Endothelial cell of umbilical vein (primary cell): ENCODE data around the gene OAS2.
A peak's percentile ranks its signal among the peaks of the same experiment; 100 is the strongest.

Experiments used
- EZH2 ChIP-seq: IDR thresholded peaks from 2 replicates; pipeline ENCODE4 v1.6.1; 2012; ENCODE audit warnings: borderline replicate concordance, low read depth, mild to moderate bottlenecking, moderate library complexity, low read length, inconsistent platforms; ENCODE audit not compliant: severe bottlenecking
- FOS ChIP-seq: IDR thresholded peaks from 2 replicates; pipeline ENCODE4 v1.6.1; 2011; ENCODE audit warnings: mild to moderate bottlenecking, low read length, moderate library complexity, borderline replicate concordance; ENCODE audit not compliant: insufficient read depth
- JUN ChIP-seq: IDR thresholded peaks from 2 replicates; pipeline ENCODE4 v1.6.1; 2011; ENCODE audit warnings: borderline replicate concordance, low read depth; ENCODE audit not compliant: insufficient read length, insufficient read depth
- MYC ChIP-seq: IDR thresholded peaks from one replicate; pipeline ENCODE4 v1.6.1; 2011; ENCODE audit warnings: mild to moderate bottlenecking, low read depth, low read length
- POLR2A ChIP-seq: IDR thresholded peaks from 2 replicates; pipeline ENCODE4 v1.6.1; 2012; ENCODE audit warnings: low read depth, mild to moderate bottlenecking, control low read depth, low read length
- POLR2AphosphoS5 ChIP-seq: IDR thresholded peaks from 2 replicates; pipeline ENCODE4 v1.6.1; 2012; ENCODE audit warnings: low read depth, mild to moderate bottlenecking, control low read depth, low read length, moderate library complexity; ENCODE audit not compliant: insufficient read depth
- TF ChIP-seq, protein P1 (sequence below), 2 donors: IDR thresholded peaks; 1 replicate in 1 of 2; 2 replicates in 1 of 2; pipeline ENCODE4 v1.5.1; 2011; ENCODE audit warnings: low read length in 2 of 2, mild to moderate bottlenecking in 2 of 2, moderate library complexity in 2 of 2, control low read depth in 1 of 2, inconsistent platforms in 1 of 2, low read depth in 1 of 2; ENCODE audit not compliant: insufficient read depth in 1 of 2; ENCODE audit errors: extremely low read depth in 1 of 2
- TF ChIP-seq, protein P2 (sequence below): IDR thresholded peaks from 2 replicates; pipeline ENCODE4 v1.6.1; 2011; ENCODE audit not compliant: insufficient read depth, insufficient read length

DNA sequence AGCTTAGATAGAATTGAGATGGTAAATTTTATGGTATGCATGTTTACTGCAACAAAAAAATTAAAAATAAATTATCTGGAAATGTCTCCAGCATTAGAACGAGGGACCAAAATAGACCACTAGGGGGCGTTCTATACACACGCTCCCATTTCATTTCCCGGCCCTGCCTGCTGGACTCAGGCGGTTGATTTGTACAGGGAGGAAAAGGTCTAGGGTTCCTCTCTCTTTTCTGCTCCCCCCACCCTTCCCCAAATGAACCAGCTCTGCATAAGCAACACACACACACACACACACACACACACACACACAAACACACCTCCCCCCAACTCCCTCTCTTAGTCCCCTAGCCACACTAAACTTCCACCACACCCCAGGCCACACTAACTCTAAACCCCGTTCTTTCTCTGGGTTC is 70.4 kb downstream of the OAS2 start:
- TF ChIP-seq EZH2 (no peak), POLR2A (no peak), FOS (no peak), MYC (no peak), POLR2AphosphoS5 (no peak), JUN (no peak)
- TF ChIP-seq, protein P1, sequence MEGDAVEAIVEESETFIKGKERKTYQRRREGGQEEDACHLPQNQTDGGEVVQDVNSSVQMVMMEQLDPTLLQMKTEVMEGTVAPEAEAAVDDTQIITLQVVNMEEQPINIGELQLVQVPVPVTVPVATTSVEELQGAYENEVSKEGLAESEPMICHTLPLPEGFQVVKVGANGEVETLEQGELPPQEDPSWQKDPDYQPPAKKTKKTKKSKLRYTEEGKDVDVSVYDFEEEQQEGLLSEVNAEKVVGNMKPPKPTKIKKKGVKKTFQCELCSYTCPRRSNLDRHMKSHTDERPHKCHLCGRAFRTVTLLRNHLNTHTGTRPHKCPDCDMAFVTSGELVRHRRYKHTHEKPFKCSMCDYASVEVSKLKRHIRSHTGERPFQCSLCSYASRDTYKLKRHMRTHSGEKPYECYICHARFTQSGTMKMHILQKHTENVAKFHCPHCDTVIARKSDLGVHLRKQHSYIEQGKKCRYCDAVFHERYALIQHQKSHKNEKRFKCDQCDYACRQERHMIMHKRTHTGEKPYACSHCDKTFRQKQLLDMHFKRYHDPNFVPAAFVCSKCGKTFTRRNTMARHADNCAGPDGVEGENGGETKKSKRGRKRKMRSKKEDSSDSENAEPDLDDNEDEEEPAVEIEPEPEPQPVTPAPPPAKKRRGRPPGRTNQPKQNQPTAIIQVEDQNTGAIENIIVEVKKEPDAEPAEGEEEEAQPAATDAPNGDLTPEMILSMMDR (IDR thresholded peaks at IDR 0.05; ENCODE audit: extremely low read depth in 1 of 2, insufficient read depth in 1 of 2, low read depth in 1 of 2, low read length in 2 of 2) = peak; percentile 71 to 79
- TF ChIP-seq, protein P2, sequence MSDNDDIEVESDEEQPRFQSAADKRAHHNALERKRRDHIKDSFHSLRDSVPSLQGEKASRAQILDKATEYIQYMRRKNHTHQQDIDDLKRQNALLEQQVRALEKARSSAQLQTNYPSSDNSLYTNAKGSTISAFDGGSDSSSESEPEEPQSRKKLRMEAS = no peak
